GM23338 (cell line): ENCODE results near the gene EFCAB9. TPM values are rescaled to one million over a fixed set of nuclear protein-coding genes. Genes with fewer than 3 reads are reported as not detected.
A peak's percentile ranks its signal among the peaks of the same experiment; 100 is the strongest.

ENCODE experiments used
- ATAC-seq: fragments of 200-7000 bp; cut with Tn5 transposase; 3 replicates; pipeline ENCODE4 v1.9.1; 2020
- DNase-seq: peaks from one replicate; pipeline ENCODE4 v3.0.0-alpha.2; 2015; ENCODE audit warnings: low spot score
- H2AFZ ChIP-seq: fragments of 200-600 bp; sonication (generic); 2 replicates; pipeline ENCODE4 v1.8.0; 2016; ENCODE audit warnings: antibody characterized with exemption, mild to moderate bottlenecking, moderate library complexity
- H3F3A ChIP-seq: fragments of 200-600 bp; sonication (generic); replicated peaks from 2 replicates; pipeline ENCODE4 v1.8.0; 2017; ENCODE audit warnings: antibody characterized with exemption, mixed run types, low read depth
- H3K27ac ChIP-seq: fragments of 200-600 bp; sonication (generic); 2 replicates; pipeline ENCODE4 v1.6.1; 2016; ENCODE audit warnings: low read depth
- H3K27me3 ChIP-seq: fragments of 200-600 bp; sonication (generic); 2 replicates; pipeline ENCODE4 v1.8.0; 2016; ENCODE audit warnings: mild to moderate bottlenecking, mixed run types, moderate library complexity; ENCODE audit not compliant: insufficient read depth
- H3K36me3 ChIP-seq: fragments of 200-600 bp; sonication (generic); 2 replicates; pipeline ENCODE4 v1.8.0; 2016; ENCODE audit warnings: mild to moderate bottlenecking; ENCODE audit not compliant: insufficient read depth
- H3K4me1 ChIP-seq: fragments of 200-600 bp; sonication (generic); 2 replicates; pipeline ENCODE4 v1.8.0; 2016; ENCODE audit warnings: mild to moderate bottlenecking, moderate library complexity; ENCODE audit not compliant: insufficient read depth
- H3K4me2 ChIP-seq: fragments of 200-600 bp; sonication (generic); 2 replicates; pipeline ENCODE4 v1.7.1; 2017; ENCODE audit warnings: mixed run types
- H3K4me3 ChIP-seq: fragments of 200-600 bp; sonication (generic); 2 replicates; pipeline ENCODE4 v1.6.1; 2016; ENCODE audit warnings: mixed run types
- H3K79me2 ChIP-seq: fragments of 200-600 bp; sonication (generic); replicated peaks from 2 replicates; pipeline ENCODE4 v1.8.0; 2017; ENCODE audit warnings: mild to moderate bottlenecking; ENCODE audit not compliant: insufficient read depth
- H3K9me2 ChIP-seq: fragments of 200-600 bp; sonication (generic); 2 replicates; pipeline ENCODE4 v1.8.0; 2017; ENCODE audit not compliant: insufficient read depth
- H4K20me1 ChIP-seq: fragments of 200-600 bp; sonication (generic); replicated peaks from 2 replicates; pipeline ENCODE4 v1.8.0; 2017; ENCODE audit warnings: mild to moderate bottlenecking; ENCODE audit not compliant: insufficient read depth
- H3K27ac Mint-ChIP-seq: 2 replicates; pipeline ENCODE4 v1.8.0; 2020; ENCODE audit warnings: inconsistent platforms, mild to moderate bottlenecking, moderate library complexity, mixed read lengths
- H3K27me3 Mint-ChIP-seq: 3 replicates; pipeline ENCODE4 v1.8.0; 2022; ENCODE audit warnings: low read depth, mild to moderate bottlenecking, moderate library complexity, mixed read lengths, inconsistent platforms; ENCODE audit not compliant: insufficient read depth, poor library complexity
- H3K36me3 Mint-ChIP-seq: 3 replicates; pipeline ENCODE4 v1.8.0; 2021; ENCODE audit warnings: low read depth, mild to moderate bottlenecking, inconsistent platforms, moderate library complexity, mixed read lengths
- H3K4me1 Mint-ChIP-seq: 3 replicates; pipeline ENCODE4 v1.8.0; 2020; ENCODE audit warnings: mild to moderate bottlenecking, inconsistent platforms, mixed read lengths
- H3K4me3 Mint-ChIP-seq: 3 replicates; pipeline ENCODE4 v1.8.0; 2021; ENCODE audit warnings: moderate library complexity, mild to moderate bottlenecking, inconsistent platforms, mixed read lengths
- H3K9me3 Mint-ChIP-seq: 3 replicates; pipeline ENCODE4 v1.8.0; 2020; ENCODE audit warnings: moderate library complexity, mild to moderate bottlenecking, inconsistent platforms, mixed read lengths
- CREB1 ChIP-seq: fragments of 250-450 bp; sonication (Bioruptor Pico); IDR thresholded peaks from 2 replicates; pipeline ENCODE4 v1.5.0; 2020; ENCODE audit warnings: low read depth, mild to moderate bottlenecking, moderate library complexity
- CTCF ChIP-seq, 2 experiments: fragments of 200-600 bp in 1 of 2; sonication (generic) in 1 of 2; conservative IDR thresholded peaks; 2 replicates each; pipeline versions ENCODE4 v1.5.1 to v1.6.1; 2016 to 2017; ENCODE audit warnings: antibody characterized with exemption in 2 of 2, low read depth in 2 of 2, mild to moderate bottlenecking in 2 of 2, moderate library complexity in 1 of 2
- ETS1 ChIP-seq: IDR thresholded peaks from 2 replicates; pipeline ENCODE4 v1.6.1; 2016; ENCODE audit warnings: antibody characterized with exemption
- EZH2 ChIP-seq: fragments of 200-600 bp; sonication (generic); IDR thresholded peaks from one replicate; pipeline ENCODE4 v1.8.0; 2017; ENCODE audit warnings: antibody characterized with exemption, mild to moderate bottlenecking, low read depth; ENCODE audit not compliant: unreplicated experiment
- EZH2phosphoT487 ChIP-seq: fragments of 200-600 bp; sonication (generic); IDR thresholded peaks from one replicate; pipeline ENCODE4 v1.8.1; 2018; ENCODE audit warnings: antibody characterized with exemption; ENCODE audit not compliant: unreplicated experiment
- JUNB ChIP-seq: IDR thresholded peaks from one replicate; pipeline ENCODE4 v1.6.1; 2016; ENCODE audit warnings: antibody characterized with exemption; ENCODE audit not compliant: unreplicated experiment
- NANOG ChIP-seq: IDR thresholded peaks from 2 replicates; pipeline ENCODE4 v1.6.1; 2016; ENCODE audit warnings: antibody characterized with exemption, borderline replicate concordance
- POLR2AphosphoS5 ChIP-seq: IDR thresholded peaks from 2 replicates; pipeline ENCODE4 v1.6.1; 2016; ENCODE audit warnings: antibody characterized with exemption, low read depth
- REST ChIP-seq: IDR thresholded peaks from one replicate; pipeline ENCODE4 v1.6.1; 2018; ENCODE audit warnings: antibody characterized with exemption; ENCODE audit not compliant: unreplicated experiment
- STAT1 ChIP-seq: IDR thresholded peaks from one replicate; pipeline ENCODE4 v1.6.1; 2016; ENCODE audit warnings: antibody characterized with exemption; ENCODE audit not compliant: unreplicated experiment
- ZNF114 ChIP-seq: fragments of 250-450 bp; sonication (Bioruptor Pico); IDR thresholded peaks from 2 replicates; pipeline ENCODE4 v1.5.0; 2020; ENCODE audit warnings: mild to moderate bottlenecking, moderate library complexity
- ZNF331 ChIP-seq: fragments of 250-450 bp; sonication (Bioruptor Pico); IDR thresholded peaks from 2 replicates; pipeline ENCODE4 v1.5.0; 2020; ENCODE audit warnings: low read depth, mild to moderate bottlenecking, moderate library complexity
- ZNF462 ChIP-seq: fragments of 250-450 bp; sonication (Bioruptor Pico); IDR thresholded peaks from 2 replicates; pipeline ENCODE4 v1.5.0; 2020; ENCODE audit warnings: mild to moderate bottlenecking, moderate library complexity
- polyA plus RNA-seq: library from polyadenylated mRNA; unstranded; fragments of >200 nt; fragmentation: Nextera tagmentation; extraction: Ambion mirVana; gene quantifications from 2 replicates; pipeline ENCODE4 v1.2.1, GENCODE V29; 2016
- total RNA-seq: library from RNA; depleted of rRNA; stranded (reverse); fragments of >200 nt; shearing (Covaris generic); gene quantifications from 2 replicates; pipeline ENCODE4 v1.2.3, GENCODE V29; 2014

EFCAB9 gene
- total and polyA plus RNA-seq, 2 experiments from 2014 or later = not detected

GRCh38 chr5:172235827-172236736, 42.1 kb downstream of the EFCAB9 start:
- H3K4me1 Mint-ChIP-seq = peaks cover 33% of the 10 kb centered on the region
- Histone ChIP-seq H3K4me2 (peak overlapping the region; percentile 16; the same call in 1 of the 2 replicates), H3K36me3 (peaks cover 7% of the 10 kb centered on the region; the same call in 1 of the 2 replicates), H4K20me1 (peaks cover 38% of the 10 kb centered on the region), H3K4me1 (peaks cover 15% of the 10 kb centered on the region), H3K27ac (no peak overlapping the region), H3K79me2 (peaks cover 70% of the 10 kb centered on the region), H3K27me3 (no peaks in the 10 kb centered on the region), H3K4me3 (no peak overlapping the region), H2AFZ (no peak overlapping the region), H3K9me2 (no peaks in the 10 kb centered on the region), H3F3A (peaks cover 3% of the 10 kb centered on the region; the same call in 1 of the 2 replicates)
- no peaks in the 10 kb centered on the region for H3K9me3 Mint-ChIP-seq
- H3K27ac Mint-ChIP-seq = peak overlapping the region; percentile 73
- peaks cover 20% of the 10 kb centered on the region; the same call in 2 of the 3 replicates for H3K36me3 Mint-ChIP-seq
- H3K27me3 Mint-ChIP-seq = peaks cover 6% of the 10 kb centered on the region
- TF ChIP-seq ZNF331 (CRISPR knock-in tag) (no peak), POLR2AphosphoS5 (no peak), ETS1 (no peak), CTCF (conservative IDR thresholded peaks at IDR 0.05; ENCODE audit: low read depth in 2 of 2) (no peak), NANOG (no peak), ZNF462 (CRISPR knock-in tag) (no peak), STAT1 (no peak), ZNF114 (CRISPR knock-in tag) (no peak), CREB1 (CRISPR knock-in tag) (no peak), EZH2phosphoT487 (no peak), JUNB (no peak), REST (no peak), EZH2 (no peak)
- H3K4me3 Mint-ChIP-seq = no peak overlapping the region
- DNase-seq (no peak), ATAC-seq (no peak)
